Measurements from ENCODE around the gene MDFIC. TPM values are rescaled to one million over a fixed set of nuclear protein-coding genes. Genes with fewer than 3 reads are reported as not detected.
A peak's percentile ranks its signal among the peaks of the same experiment; 100 is the strongest.

Gene MDFIC, protein sequence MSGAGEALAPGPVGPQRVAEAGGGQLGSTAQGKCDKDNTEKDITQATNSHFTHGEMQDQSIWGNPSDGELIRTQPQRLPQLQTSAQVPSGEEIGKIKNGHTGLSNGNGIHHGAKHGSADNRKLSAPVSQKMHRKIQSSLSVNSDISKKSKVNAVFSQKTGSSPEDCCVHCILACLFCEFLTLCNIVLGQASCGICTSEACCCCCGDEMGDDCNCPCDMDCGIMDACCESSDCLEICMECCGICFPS
- 13.3 TPM for total RNA-seq

DNA sequence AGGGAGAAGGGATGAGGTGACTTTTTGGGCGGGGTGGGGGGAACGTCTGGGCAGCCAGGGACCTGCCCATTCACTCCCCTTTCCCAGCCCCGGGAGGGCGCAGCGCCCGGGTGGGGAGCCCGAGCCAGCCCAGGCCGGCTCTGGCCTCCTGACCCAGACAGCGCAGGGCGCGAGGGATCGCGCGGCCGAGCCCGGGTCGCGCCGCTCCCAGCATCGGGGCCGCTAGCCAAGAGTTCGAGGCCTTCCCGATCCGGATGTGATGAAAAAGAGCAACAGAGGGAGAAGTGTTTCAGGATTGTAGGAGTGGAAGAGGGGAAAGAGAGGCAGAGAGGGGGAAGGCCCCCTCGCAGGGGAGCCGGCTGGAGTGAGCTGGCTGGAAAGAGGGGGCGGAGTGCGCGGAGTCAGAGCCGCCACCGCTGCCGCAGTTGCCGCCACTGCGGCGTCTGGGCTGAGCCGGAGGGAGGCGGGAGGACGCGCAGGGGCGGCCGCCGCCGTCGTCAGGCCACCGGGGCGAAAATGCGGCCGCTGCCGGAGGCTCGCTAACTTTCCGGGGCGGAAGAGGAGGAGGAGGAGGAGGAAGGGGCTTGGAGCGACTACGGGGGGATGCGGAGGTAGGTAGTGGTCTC lies at the start of gene MDFIC:
TSS of gene MDFIC (plus strand) at position 69 of the 626 bp plus-strand sequence. CDS start 940 bp downstream, outside the sequence.
- intact Hi-C loops (cut with DNase I) = loop anchor here (1.0 to 10.0 kb wide), 5 partner anchors 85 to 835 kb away; partner anchors contain the start of gene FOXP2
- peak; percentile 10 to 79 for DNase-seq (ENCODE audit: low spot score in 2 of 2)
- no peaks in the 10 kb centered on the region for H3K36me3 ChIP-seq
- peaks cover 4 to 13% of the 10 kb centered on the region in 2 donors for H3K4me1 ChIP-seq
- peak within 1 kb of the TSS; percentile 91 to 95 for H3K27ac ChIP-seq
- H3K4me3 ChIP-seq = peak within 1 kb of the TSS; percentile 76 to 83
- TF ChIP-seq, protein P1, sequence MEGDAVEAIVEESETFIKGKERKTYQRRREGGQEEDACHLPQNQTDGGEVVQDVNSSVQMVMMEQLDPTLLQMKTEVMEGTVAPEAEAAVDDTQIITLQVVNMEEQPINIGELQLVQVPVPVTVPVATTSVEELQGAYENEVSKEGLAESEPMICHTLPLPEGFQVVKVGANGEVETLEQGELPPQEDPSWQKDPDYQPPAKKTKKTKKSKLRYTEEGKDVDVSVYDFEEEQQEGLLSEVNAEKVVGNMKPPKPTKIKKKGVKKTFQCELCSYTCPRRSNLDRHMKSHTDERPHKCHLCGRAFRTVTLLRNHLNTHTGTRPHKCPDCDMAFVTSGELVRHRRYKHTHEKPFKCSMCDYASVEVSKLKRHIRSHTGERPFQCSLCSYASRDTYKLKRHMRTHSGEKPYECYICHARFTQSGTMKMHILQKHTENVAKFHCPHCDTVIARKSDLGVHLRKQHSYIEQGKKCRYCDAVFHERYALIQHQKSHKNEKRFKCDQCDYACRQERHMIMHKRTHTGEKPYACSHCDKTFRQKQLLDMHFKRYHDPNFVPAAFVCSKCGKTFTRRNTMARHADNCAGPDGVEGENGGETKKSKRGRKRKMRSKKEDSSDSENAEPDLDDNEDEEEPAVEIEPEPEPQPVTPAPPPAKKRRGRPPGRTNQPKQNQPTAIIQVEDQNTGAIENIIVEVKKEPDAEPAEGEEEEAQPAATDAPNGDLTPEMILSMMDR (IDR thresholded peaks at IDR 0.05) = peak in 1 of 3 experiments; percentile 17
- no peaks in the 10 kb centered on the region for H3K27me3 ChIP-seq
- no peaks in the 10 kb centered on the region for H3K9me3 ChIP-seq

DNA sequence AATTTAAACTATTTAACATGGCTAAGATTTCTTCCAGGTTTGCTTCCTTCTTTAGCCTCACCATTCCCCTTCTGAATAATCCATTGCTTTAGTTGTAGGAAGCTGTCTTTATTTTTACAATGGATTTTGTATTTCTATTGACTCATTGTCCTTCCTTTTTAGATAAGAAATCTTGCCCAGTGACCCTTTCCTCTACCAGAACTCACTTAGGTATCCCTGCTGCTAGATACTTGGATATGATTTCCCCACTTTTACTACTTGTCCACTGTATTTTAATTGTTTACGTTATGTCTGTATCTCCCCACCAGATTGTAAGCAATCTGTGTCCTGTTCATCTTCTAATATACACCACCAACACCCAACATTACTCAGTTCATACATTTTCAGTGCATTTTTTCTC lies 47.7 kb upstream of the MDFIC start:
- DNase-seq (ENCODE audit: low spot score in 2 of 2) = no peak
- Histone ChIP-seq H3K9me3 (peaks cover 0 to 6% of the 10 kb centered on the region in 2 donors), H3K27ac (no peak overlapping the region), H3K27me3 (no peaks in the 10 kb centered on the region), H3K4me1 (no peaks in the 10 kb centered on the region), H3K36me3 (no peaks in the 10 kb centered on the region), H3K4me3 (no peak overlapping the region)
- TF ChIP-seq, protein P1 (IDR thresholded peaks at IDR 0.05) = no peak
- intact Hi-C loops (cut with DNase I) = no loop called here

DNA sequence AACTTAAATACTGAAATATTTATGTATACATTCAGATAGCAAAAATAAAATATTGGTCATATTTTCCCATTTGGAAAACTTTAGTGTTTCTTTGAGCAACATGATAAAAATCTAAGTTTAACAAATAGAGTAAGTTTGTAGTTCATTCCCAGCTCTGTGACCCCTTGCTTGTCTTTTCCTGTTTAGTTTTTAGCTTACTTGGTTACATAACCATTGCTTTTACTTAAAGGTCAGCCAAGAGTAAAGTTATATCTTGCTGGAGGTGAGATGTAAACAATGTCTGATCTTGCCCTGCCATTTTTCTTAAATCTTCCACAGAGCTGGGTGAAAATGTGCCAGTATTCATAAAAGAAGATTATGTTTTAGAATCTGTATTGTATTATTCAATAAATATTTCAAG lies 46.7 kb upstream of the MDFIC start:
- intact Hi-C loops (cut with DNase I) = no loop called here
- H3K4me3 ChIP-seq = no peak overlapping the region
- no peak for DNase-seq (ENCODE audit: low spot score in 2 of 2)
- H3K27me3 ChIP-seq = no peaks in the 10 kb centered on the region
- H3K36me3 ChIP-seq = no peaks in the 10 kb centered on the region
- TF ChIP-seq, protein P1 (IDR thresholded peaks at IDR 0.05) = no peak
- no peak overlapping the region for H3K27ac ChIP-seq
- no peaks in the 10 kb centered on the region for H3K4me1 ChIP-seq
- H3K9me3 ChIP-seq = peaks cover 0 to 6% of the 10 kb centered on the region in 2 donors

DNA sequence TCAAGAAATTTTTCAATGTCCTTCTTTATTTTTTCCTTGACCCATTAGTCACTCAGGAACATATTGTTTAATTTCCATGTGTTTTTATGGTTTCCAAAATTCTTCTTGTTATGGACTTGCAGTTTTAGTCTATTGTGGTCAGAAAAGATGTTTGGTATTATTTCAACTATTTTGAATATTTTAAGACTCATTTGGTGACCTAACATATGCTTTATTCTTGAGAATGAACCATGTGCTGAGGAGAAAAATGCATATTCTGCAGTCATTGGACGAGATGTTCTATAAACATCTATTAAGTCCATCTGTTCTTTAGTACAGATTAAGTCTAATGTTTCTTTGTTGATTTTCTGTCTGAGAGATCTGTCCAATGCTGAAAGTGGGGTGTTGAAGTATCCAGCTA lies 42.3 kb upstream of the MDFIC start:
- Histone ChIP-seq H3K4me1 (no peaks in the 10 kb centered on the region), H3K27me3 (no peaks in the 10 kb centered on the region), H3K9me3 (peaks cover 0 to 6% of the 10 kb centered on the region in 2 donors), H3K27ac (no peak overlapping the region), H3K36me3 (no peaks in the 10 kb centered on the region), H3K4me3 (no peak overlapping the region)
- TF ChIP-seq, protein P1 (IDR thresholded peaks at IDR 0.05) = no peak
- intact Hi-C loops (cut with DNase I) = no loop called here
- no peak for DNase-seq (ENCODE audit: low spot score in 2 of 2)

DNA sequence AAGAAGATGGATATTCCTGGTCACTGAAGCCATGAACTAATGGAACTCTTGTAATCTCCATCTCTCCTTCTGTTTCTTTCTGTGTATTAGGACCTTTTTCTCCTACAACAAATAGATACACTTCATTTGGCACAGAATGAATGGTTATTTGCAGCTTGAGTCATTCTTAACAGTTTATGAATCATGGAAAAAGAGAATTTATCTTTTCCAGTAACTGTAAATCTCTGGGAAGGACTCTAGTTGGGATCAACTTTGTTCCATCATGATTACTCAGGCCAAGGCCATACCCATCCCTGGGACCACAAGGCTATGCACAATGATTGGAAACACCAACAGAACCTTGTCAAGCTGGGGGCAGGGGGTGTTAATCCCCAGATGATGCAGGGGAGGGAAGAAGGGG lies 36.1 kb upstream of the MDFIC start:
- TF ChIP-seq, protein P1 (IDR thresholded peaks at IDR 0.05) = no peak
- no peak overlapping the region for H3K4me3 ChIP-seq
- H3K27me3 ChIP-seq = no peaks in the 10 kb centered on the region
- H3K27ac ChIP-seq = no peak overlapping the region
- H3K36me3 ChIP-seq = no peaks in the 10 kb centered on the region
- DNase-seq (ENCODE audit: low spot score in 2 of 2) = no peak
- no peaks in the 10 kb centered on the region for H3K4me1 ChIP-seq
- H3K9me3 ChIP-seq = no peaks in the 10 kb centered on the region
- intact Hi-C loops (cut with DNase I) = no loop called here
